ENCODE results near the gene MYPOP.
"Not testable (repeated sequence)": the region's sequence is repeated elsewhere in the genome, so short reads cannot be mapped to it uniquely, and the experiment has no call there.

The MYPOP gene

GRCh38 chr19:45882652-45883585, 19.5 kb downstream of the MYPOP start:
- no peak for FAIRE-seq

DNA sequence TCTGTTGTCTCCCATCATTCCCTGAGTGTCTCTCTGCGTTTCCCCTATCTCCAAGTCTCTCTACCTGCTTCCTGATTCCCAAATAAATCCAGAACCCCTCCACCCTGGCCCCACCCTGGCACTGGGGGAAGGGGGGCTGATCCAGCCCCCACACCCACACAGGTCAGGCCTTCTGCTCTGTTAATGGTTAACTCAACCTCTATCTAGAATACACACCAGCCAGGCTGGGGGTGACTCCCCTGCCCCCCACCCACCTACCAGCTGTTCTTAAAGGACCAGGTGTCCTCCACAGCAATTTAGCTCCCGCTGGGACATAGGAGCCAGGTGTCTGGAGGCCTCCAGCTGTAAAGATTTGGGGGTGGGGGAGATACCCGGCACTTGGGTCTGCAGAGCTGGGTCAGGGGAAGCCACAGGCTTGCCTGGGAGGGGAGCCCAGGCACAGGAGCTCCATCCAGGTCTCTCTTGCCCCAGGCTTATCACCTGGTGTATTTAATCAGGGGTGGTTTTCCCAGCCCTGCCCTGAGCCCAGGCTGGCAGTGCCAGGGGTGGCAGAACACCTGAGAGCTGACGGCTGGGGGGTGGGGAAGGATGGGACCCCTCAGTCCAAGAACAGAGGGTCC, 20.4 kb downstream of the MYPOP start:
- FAIRE-seq: no peak

- no peak for FAIRE-seq
These were observed 21.1 kb downstream of the MYPOP start for GRCh38 chr19:45881082-45881908.

DNA sequence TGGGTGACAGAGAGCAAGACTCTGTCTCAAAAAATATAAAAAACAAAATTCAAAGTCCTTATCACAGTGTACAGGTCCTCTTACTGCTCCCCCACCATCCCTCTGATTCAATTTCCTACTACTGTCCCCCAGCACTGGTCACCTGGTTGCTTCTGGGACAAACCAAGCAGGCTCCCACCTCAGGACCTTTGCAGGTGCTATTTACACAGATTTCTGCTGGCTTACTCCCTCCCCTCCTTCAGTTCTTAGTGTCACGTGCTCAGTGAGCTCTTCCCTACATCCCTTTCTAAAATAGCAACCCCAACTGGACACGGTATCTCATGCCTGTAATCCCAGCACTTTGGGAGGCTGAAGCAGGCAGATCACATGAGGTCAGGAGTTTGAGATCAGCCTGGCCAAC, 22.4 kb downstream of the MYPOP start:
- FAIRE-seq: no peak

DNA sequence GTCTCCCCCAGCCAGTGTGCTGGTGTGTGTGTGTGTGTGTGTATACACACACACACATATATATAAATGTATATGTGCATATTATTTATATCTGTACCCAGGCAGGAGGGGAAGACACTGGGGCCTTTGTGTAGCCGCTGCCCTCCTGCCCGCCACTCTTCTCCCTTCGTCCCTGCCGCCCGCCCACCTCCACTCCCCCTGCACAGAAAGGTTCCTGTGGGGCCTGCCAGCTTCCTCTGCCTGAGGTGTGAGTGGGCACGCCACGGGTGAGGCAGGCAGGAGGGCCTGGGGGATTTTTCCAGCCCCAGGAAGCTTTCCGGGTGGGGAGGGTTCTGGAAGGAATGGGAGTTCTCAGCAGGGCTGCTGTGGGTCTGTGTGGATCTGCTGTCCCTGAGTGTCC, 23.4 kb downstream of the MYPOP start:
- no peak for FAIRE-seq

DNA sequence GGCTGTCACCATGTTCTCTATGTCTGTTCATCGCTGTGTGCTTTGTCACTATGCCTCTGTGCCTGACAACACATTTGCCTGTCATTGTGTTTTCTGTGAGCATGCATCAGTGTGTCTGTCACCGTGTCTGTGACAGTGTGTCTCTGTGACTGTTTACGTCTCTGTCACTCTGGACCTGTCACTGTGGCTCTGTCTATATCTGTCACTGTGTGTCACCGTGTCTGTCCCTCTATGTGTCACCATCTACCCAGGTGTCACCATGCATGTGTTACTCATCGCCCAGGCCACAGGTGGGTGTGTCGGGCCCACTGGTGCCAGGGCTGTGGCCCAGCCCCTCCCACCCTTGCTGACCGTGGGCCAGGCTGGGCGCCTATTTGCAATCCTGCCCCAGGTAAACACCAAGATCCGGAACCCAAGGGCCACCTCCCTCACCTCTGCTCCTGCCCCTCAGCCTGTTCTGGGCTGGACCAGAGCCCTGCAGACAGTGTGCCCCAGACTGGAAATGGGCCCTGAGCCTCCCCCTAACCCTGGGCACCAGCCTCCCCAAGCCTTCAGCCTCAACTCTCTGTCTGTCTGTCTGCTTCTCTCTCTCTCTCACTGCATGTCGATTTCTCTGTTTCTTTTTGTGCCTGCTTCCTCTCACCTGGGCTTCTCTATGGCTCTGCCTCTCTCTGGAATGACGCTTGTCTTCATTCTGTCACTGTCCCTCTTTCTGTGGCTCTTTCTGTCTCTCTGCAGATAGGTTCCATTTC, 24.2 kb downstream of the MYPOP start:
- FAIRE-seq: no peak

DNA sequence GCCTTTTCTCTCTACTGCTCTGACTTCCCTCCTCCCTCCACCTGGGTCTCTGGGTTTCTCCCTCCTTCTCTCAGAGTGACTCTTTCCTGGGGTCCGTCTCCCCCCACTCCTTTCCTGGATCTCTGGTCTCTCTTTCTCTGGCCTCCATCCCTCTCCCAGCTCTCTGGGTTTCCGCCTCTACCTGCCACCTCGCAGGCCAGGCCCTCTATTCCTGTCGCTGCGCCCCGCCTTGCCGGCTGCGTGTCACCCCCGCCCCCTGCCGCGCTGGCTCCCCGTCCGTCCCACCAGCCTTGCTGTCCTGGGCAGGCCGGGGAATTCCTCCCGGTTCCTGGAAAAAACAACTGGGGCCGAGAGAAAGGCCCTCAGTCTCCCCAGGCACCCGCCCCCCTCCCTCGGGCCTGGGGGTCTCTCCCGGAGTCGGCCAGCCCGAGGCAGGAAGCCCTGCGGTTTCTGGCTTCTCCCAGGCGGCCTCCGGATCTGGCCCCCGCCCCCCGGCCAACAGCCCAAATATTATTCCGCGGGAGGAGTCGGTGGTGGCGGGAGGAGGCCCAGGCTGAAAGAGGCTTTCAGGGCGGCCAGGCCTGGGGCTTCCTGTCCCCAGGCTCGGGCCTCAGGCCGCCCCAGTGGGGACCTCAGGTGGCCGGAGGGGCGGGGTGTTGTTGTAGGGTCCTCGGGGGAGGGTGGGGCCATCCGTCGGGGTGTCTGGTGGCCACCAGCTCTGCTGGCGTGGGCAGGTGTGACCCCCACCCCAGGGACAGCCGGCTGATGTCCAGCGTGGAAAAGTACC, 25.8 kb downstream of the MYPOP start:
- FAIRE-seq: no peak

GRCh38 chr19:45876161-45876410, 26.3 kb downstream of the MYPOP start:
- no peak for FAIRE-seq

DNA sequence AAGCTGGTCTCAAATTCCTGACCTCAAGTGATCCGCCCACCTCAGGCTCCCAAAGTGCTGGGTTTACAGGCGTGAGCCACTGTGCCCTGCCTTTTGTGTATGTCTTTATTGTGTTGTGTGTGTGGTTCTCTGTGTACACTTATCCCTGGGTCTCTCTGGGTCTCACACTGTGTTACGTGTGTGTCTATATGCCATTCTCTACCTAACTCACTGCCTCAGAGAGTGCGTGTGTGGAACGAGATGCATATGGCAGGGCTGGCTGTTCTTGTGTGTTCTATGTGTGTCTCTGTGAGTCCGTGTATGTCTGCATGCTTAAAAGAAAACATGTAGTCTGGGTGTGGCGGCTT, 27.8 kb downstream of the MYPOP start:
- no peak for FAIRE-seq

DNA sequence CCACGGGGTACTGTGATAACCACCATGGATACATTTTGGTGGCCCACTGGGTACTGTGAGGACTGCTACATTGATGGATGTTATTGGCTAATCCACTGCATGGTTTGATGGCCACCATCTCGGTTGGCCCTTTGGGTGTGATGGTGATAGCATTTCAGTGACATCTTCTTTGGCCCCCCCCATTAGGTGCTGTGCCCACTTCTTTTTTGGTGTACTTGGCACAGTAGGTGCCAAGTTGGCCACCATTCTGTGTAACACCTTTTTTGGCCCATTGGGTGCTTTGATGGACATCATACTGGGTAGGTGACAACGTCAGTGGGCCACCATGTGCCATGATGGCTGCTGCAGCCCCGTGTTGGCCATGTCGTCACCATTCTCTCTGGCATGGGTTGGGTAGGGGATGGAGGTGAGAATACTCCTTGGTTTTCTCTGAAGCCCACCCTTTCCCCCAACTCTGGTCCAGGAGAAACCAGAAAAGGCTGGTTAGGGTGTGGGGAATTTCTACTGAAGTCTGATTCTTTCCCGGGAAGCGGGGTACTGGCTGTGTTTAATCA, 29.1 kb downstream of the MYPOP start:
- FAIRE-seq: no peak

- no peak for FAIRE-seq
These were observed 30.1 kb downstream of the MYPOP start for GRCh38 chr19:45872095-45872919.

- FAIRE-seq: no peak
These were observed 31.6 kb downstream of the MYPOP start for GRCh38 chr19:45870798-45871197.

- not testable (repeated sequence) for FAIRE-seq
These were observed 35.2 kb downstream of the MYPOP start for GRCh38 chr19:45867241-45867640.

DNA sequence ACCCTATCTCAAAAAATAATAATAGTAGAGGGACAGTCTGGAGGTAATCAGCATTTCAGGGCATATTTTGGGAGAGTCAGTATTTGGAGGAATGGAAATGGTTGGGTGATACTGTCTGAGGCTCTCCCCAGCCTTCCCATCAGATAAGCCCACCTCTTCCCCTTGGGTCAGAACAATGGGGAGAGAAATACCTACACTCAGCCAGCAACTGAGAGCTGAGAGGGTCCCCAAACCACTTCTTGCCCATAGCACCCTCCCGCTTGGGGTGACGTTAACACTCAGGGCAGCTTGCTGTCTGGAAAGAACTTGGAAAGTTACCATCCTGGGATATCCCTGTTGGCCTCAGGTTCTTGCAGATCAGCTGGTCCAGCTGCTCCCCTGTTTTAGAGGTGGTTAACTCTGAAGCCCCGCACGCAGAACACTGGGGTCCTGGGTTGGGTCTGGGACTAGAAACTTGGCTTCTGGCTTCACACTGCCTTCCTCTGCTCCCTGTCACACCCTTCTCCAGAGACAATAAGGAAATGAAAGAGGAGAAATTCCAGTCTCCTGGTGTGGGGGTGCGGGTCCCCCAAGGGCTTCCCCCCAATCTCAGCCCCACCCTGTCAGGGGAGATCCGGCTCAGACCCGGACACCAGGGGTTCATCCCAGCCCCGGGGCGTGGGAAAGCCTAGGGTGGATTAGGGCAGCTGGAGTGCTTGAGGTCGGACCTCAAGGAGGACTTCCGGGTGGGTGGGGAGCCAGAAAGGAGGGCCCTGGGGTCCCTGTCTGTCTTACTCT, 35.8 kb downstream of the MYPOP start:
- no peak for FAIRE-seq

DNA sequence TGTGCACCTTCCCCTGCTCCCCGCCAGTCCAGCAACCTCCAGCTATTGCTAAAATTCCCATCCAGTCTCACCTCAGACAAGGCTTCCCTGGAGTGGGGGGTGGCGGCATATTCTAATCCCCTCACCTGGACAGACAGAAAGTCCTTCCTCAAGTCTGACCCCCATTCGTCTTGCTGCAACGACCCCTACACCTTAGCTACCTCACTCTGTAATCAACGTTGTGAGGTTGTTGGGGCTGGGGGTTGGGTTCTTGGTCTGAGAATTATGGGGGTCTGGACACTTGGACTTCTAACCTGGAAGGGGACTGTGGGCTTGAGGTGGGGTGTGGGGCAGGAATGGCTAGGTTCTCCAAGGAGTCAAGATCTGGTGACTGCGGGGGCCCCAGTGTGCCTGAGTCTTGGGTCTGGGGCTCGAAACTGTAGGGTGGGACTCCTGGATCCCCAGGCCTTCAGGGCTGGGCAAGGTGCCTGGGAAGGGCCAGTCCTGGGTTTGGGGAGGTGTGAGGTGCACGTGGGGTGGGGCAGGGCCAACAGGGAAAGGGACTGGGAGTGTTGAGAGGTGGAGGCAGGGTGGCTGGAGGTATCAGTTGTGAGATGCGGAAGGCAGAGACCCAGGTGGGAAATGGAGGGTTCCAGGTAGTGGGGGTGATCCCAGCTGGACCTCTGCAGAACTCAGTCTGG, 37.0 kb downstream of the MYPOP start:
- FAIRE-seq: no peak

GRCh38 chr19:45864629-45865082, 37.8 kb downstream of the MYPOP start:
- no peak for FAIRE-seq

GRCh38 chr19:45863840-45864628, 38.4 kb downstream of the MYPOP start, which contains the start of gene FOXA3:
TSS of gene FOXA3 (plus strand) at chr19:45864326. CDS start at chr19:45864457, 131 bp downstream.
- FAIRE-seq: no peak

DNA sequence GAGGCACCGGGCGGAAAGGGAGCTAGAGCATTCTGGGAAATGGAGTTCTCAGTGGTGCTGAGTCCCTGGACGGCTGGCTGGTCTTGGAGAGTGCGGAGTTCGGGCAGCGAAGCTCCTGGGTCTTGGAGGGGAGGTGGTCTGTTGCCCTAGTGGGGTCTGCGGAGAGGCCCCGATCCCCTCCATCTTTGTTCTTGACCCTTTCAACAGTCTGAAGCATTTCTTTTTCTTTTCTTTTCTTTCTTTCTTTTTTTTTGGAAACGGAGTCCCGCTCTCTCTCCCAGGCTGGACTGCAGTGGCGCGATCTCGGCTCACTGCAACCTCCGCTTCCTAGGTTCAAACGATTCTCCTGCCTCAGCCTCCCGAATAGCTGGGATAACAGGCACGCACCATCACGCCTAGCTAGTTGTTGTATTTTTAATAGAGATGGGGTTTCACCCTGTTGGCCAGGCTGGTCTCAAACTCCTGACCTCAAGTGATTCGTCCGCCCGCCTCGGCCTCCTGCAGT, 39.0 kb downstream of the MYPOP start:
- FAIRE-seq: no peak

All from endometrium (tissue), 2 donors.